Osteoblast (primary cell): ENCODE data around the gene CBLN3. TPM values are rescaled to one million over a fixed set of nuclear protein-coding genes. Genes with fewer than 3 reads are reported as not detected.
"Not testable (repeated sequence)": the region's sequence is repeated elsewhere in the genome, so short reads cannot be mapped to it uniquely, and the experiment has no call there.

ENCODE experiments used
- DNase-seq: peaks from one replicate; pipeline ENCODE4 v3.0.0; 2011; ENCODE audit warnings: low spot score, mixed read lengths; ENCODE audit not compliant: insufficient read length; ENCODE audit errors: missing footprints
- H2AFZ ChIP-seq: 2 replicates; pipeline ENCODE4 v1.6.0; 2011; ENCODE audit warnings: mild to moderate bottlenecking, low read length
- H3K27ac ChIP-seq: 2 replicates; pipeline ENCODE4 v1.5.1; 2011; ENCODE audit warnings: mild to moderate bottlenecking, low read depth, low read length, moderate library complexity
- H3K27me3 ChIP-seq: 2 replicates; pipeline ENCODE4 v1.6.0; 2012; ENCODE audit warnings: mild to moderate bottlenecking, control low read depth, inconsistent platforms, low read length, moderate library complexity; ENCODE audit not compliant: insufficient read depth
- H3K36me3 ChIP-seq: 2 replicates; pipeline ENCODE4 v1.5.1; 2011; ENCODE audit warnings: mild to moderate bottlenecking, low read length, control low read depth, moderate library complexity; ENCODE audit not compliant: insufficient read depth
- H3K4me1 ChIP-seq: 2 replicates; pipeline ENCODE4 v1.5.1; 2011; ENCODE audit warnings: mild to moderate bottlenecking, low read length, control low read depth, moderate library complexity; ENCODE audit not compliant: insufficient read depth
- H3K4me2 ChIP-seq: 2 replicates; pipeline ENCODE4 v1.6.0; 2011; ENCODE audit warnings: mild to moderate bottlenecking, low read length; ENCODE audit not compliant: insufficient read depth
- H3K4me3 ChIP-seq: fragments of 200-600 bp; sonication (generic); 3 replicates; pipeline ENCODE4 v1.5.1; 2012; ENCODE audit warnings: mild to moderate bottlenecking, low read length, inconsistent platforms; ENCODE audit not compliant: insufficient read depth
- H3K79me2 ChIP-seq: 2 replicates; pipeline ENCODE4 v1.6.0; 2012; ENCODE audit warnings: mild to moderate bottlenecking, low read length, control low read depth, inconsistent platforms; ENCODE audit not compliant: insufficient read depth
- H3K9me3 ChIP-seq: 2 replicates; pipeline ENCODE4 v1.5.1; 2011; ENCODE audit warnings: low read depth, low read length, control low read depth
- H4K20me1 ChIP-seq: 2 replicates; pipeline ENCODE4 v1.6.0; 2012; ENCODE audit warnings: mild to moderate bottlenecking, low read length, control low read depth; ENCODE audit not compliant: insufficient read depth
- CTCF ChIP-seq: IDR thresholded peaks from 2 replicates; pipeline ENCODE4 v1.5.1; 2011; ENCODE audit warnings: mild to moderate bottlenecking, low read depth, low read length, moderate library complexity; ENCODE audit errors: extremely low read depth
- total RNA-seq: library from RNA; depleted of rRNA; stranded (reverse); fragments of >200 nt; gene quantifications from 2 replicates; pipeline ENCODE4 v1.2.3, GENCODE V29; 2012

Gene CBLN3
- total RNA-seq, 1 donor: 4.0 TPM

- H3K36me3 ChIP-seq: no peaks in the 10 kb centered on the region
- no peak overlapping the region for H2AFZ ChIP-seq
- H3K9me3 ChIP-seq: no peaks in the 10 kb centered on the region
- H3K79me2 ChIP-seq: no peaks in the 10 kb centered on the region
- no peak for TF ChIP-seq CTCF
- no peaks in the 10 kb centered on the region for H3K27me3 ChIP-seq
- H3K27ac ChIP-seq: no peak overlapping the region
- H3K4me2 ChIP-seq: no peak overlapping the region
- H3K4me3 ChIP-seq: no peak overlapping the region
- H4K20me1 ChIP-seq: no peaks in the 10 kb centered on the region
- H3K4me1 ChIP-seq: peaks cover 11% of the 10 kb centered on the region
- no peak for DNase-seq
Observed at GRCh38 chr14:24390701-24391468, 38.6 kb downstream of the CBLN3 start.

GRCh38 chr14:24389226-24389848 lies 40.1 kb downstream of the CBLN3 start:
- Histone ChIP-seq H3K4me3 (no peak overlapping the region), H3K4me2 (peak overlapping the region; percentile 30), H2AFZ (no peak overlapping the region), H3K36me3 (no peaks in the 10 kb centered on the region), H3K79me2 (no peaks in the 10 kb centered on the region), H4K20me1 (no peaks in the 10 kb centered on the region), H3K27ac (no peak overlapping the region), H3K9me3 (no peaks in the 10 kb centered on the region), H3K4me1 (peaks cover 11% of the 10 kb centered on the region), H3K27me3 (no peaks in the 10 kb centered on the region)
- DNase-seq: no peak
- no peak for TF ChIP-seq CTCF

- H3K4me2 ChIP-seq: no peak overlapping the region
- H2AFZ ChIP-seq: no peak overlapping the region
- H3K4me1 ChIP-seq: peaks cover 11% of the 10 kb centered on the region
- no peak for TF ChIP-seq CTCF
- H3K27me3 ChIP-seq: no peaks in the 10 kb centered on the region
- H3K4me3 ChIP-seq: no peak overlapping the region
- no peaks in the 10 kb centered on the region for H3K9me3 ChIP-seq
- DNase-seq: no peak
- no peak overlapping the region for H3K27ac ChIP-seq
- no peaks in the 10 kb centered on the region for H3K79me2 ChIP-seq
- no peaks in the 10 kb centered on the region for H4K20me1 ChIP-seq
- H3K36me3 ChIP-seq: no peaks in the 10 kb centered on the region
Observed at GRCh38 chr14:24388474-24389179, 40.8 kb downstream of the CBLN3 start.

- H3K79me2 ChIP-seq, H3K4me2 ChIP-seq, H4K20me1 ChIP-seq, H2AFZ ChIP-seq, H3K27ac ChIP-seq, H3K4me1 ChIP-seq, H3K36me3 ChIP-seq, H3K4me3 ChIP-seq, H3K27me3 ChIP-seq, DNase-seq, H3K9me3 ChIP-seq: not testable (repeated sequence)
Observed at GRCh38 chr14:24387579-24387978, 41.9 kb downstream of the CBLN3 start.
